ENCODE measurements around the gene BCKDHB. TPM values are rescaled to one million over a fixed set of nuclear protein-coding genes. Genes with fewer than 3 reads are reported as not detected.
"Not testable (repeated sequence)": the region's sequence is repeated elsewhere in the genome, so short reads cannot be mapped to it uniquely, and the experiment has no call there.

BCKDHB gene
- 10 to 100 TPM; 12.0 to 33.4 (median 24.7) TPM for total RNA-seq
- 10 to 100 TPM; 17.4 to 18.7 TPM for polyA plus RNA-seq
- long read RNA-seq, donor 1, transcript BCKDHB-202 (11 exons, 1,514 nt): major isoform, 42 of 62 reads
- long read RNA-seq, donor 1, partial matches to known transcripts: 5 of 62 reads
- long read RNA-seq, donor 1, other reads (novel, unspliced or antisense): 13 of 62 reads
- long read RNA-seq, donor 2, transcript BCKDHB-202 (11 exons, 1,514 nt): major isoform, 5 of 30 reads
- long read RNA-seq, donor 2, partial matches to known transcripts: 22 of 30 reads
- long read RNA-seq, donor 2, other reads (novel, unspliced or antisense): 0 of 30 reads
- long read RNA-seq, donor 3, transcript BCKDHB-201 (10 exons, 3,692 nt): major isoform, 13 of 32 reads
- long read RNA-seq, donor 3, transcript BCKDHB-202 (11 exons, 1,514 nt): minor isoform, 9 of 32 reads
- long read RNA-seq, donor 3, partial matches to known transcripts: 4 of 32 reads
- long read RNA-seq, donor 3, other reads (novel, unspliced or antisense): 6 of 32 reads

DNA sequence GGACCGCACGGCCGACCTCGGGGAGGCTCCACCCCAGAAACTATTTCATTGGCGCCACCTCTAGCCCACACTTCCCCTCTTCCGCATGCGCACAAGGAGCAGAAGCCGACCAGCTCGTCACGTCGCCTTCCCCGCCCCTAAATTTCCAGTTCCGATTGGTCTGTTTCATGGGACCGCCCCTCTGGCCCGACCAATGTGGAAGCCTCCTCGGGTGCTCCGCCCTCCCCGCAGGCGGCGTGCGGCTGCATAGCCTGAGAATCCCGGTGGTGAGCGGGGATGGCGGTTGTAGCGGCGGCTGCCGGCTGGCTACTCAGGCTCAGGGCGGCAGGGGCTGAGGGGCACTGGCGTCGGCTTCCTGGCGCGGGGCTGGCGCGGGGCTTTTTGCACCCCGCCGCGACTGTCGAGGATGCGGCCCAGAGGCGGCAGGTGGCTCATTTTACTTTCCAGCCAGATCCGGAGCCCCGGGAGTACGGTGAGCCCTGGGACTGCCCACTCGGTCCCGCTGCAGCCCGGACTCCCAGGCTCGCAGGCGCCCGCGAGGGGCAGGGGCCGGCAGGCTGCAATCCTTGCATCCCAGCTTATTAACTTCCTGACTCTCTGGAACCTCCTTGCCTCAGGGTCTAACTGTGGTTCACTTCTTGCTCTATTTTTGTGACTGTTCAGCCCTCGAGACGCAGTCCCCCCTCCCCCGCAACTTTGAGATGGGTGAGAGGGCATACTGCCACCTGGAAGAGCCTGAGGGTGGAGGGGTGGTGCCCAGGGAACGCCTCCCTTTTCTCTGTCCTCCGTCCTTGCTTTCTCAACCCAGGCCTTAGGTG lies at the start of gene BCKDHB:
BCKDHB (plus strand) TSS at position 254 of the 818 bp plus-strand sequence; CDS start at position 277, 23 bp downstream.
- intact Hi-C loops (cut with DNase I): no loop called here

DNA sequence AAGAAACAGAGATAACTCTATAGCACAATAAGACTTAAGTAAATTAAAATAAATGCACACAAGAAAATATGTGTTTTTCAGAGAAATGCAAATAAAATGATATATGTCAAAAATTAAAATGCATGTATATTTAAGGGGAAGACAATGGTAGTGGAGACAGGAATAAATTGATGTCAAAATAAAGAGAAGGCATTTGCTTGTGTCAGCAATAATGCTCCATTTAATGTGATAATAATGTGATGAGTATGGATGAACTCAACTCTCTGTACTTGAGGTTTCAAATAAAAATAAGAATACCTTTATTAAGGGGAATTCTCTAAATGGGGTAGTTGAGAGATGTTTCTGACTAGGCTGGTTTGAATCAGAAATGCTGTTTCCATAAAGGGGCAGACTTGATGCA lies 45.7 kb upstream of the BCKDHB start:
- H3K4me1 ChIP-seq (ENCODE audit: insufficient read depth): no peaks in the 10 kb centered on the region
- TF ChIP-seq, protein P1, sequence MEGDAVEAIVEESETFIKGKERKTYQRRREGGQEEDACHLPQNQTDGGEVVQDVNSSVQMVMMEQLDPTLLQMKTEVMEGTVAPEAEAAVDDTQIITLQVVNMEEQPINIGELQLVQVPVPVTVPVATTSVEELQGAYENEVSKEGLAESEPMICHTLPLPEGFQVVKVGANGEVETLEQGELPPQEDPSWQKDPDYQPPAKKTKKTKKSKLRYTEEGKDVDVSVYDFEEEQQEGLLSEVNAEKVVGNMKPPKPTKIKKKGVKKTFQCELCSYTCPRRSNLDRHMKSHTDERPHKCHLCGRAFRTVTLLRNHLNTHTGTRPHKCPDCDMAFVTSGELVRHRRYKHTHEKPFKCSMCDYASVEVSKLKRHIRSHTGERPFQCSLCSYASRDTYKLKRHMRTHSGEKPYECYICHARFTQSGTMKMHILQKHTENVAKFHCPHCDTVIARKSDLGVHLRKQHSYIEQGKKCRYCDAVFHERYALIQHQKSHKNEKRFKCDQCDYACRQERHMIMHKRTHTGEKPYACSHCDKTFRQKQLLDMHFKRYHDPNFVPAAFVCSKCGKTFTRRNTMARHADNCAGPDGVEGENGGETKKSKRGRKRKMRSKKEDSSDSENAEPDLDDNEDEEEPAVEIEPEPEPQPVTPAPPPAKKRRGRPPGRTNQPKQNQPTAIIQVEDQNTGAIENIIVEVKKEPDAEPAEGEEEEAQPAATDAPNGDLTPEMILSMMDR (IDR thresholded peaks at IDR 0.05): no peak
- TF ChIP-seq EP300 (IDR thresholded peaks at IDR 0.05) (no peak), POLR2A (IDR thresholded peaks at IDR 0.05) (no peak)
- no peak overlapping the region for H3K4me3 ChIP-seq
- no peaks in the 10 kb centered on the region for H3K36me3 ChIP-seq
- DNase-seq: no peak
- H3K27me3 ChIP-seq: no peaks in the 10 kb centered on the region
- H3K9me3 ChIP-seq: no peaks in the 10 kb centered on the region
- H3K27ac ChIP-seq: no peak overlapping the region
- intact Hi-C loops (cut with DNase I): loop anchor here in 1 of 4 donors (5.0 kb wide), 1 partner anchor 1222 kb away; no protein-coding TSS in a partner anchor

More for the DNA sequence above, at the start of gene BCKDHB:
- TF ChIP-seq, protein P1 (IDR thresholded peaks at IDR 0.05): no peak
- TF ChIP-seq POLR2A (IDR thresholded peaks at IDR 0.05) (peak; percentile 86), EP300 (IDR thresholded peaks at IDR 0.05) (peak; percentile 19)
- Histone ChIP-seq H3K36me3 (no peaks in the 10 kb centered on the region), H3K27me3 (no peaks in the 10 kb centered on the region), H3K4me1 (ENCODE audit: insufficient read depth) (peaks cover 2% of the 10 kb centered on the region), H3K4me3 (peak within 1 kb of the TSS; percentile 88), H3K9me3 (no peaks in the 10 kb centered on the region), H3K27ac (peak within 1 kb of the TSS; percentile 66 to 79)
- WGBS, 3 donors: 0% methylated on average over 37 to 56 of the region's 56 CpGs
- DNase-seq: peak; percentile 98 to 99 (median 98)

GRCh38 chr6:80068146-80068545 lies 38.3 kb upstream of the BCKDHB start:
- H3K36me3 ChIP-seq; H3K4me3 ChIP-seq; H3K9me3 ChIP-seq; DNase-seq; intact Hi-C loops (cut with DNase I); H3K27me3 ChIP-seq; H3K27ac ChIP-seq; H3K4me1 ChIP-seq (ENCODE audit: insufficient read depth): not testable (repeated sequence)
- WGBS, 3 donors: 56 to 64% (median 58%) methylated on average over 7 of the region's 7 CpGs

GRCh38 chr6:80070431-80070830 lies 36.0 kb upstream of the BCKDHB start:
- WGBS, 3 donors: 89 to 93% (median 91%) methylated on average over 19 of the region's 19 CpGs
- H3K4me1 ChIP-seq (ENCODE audit: insufficient read depth); intact Hi-C loops (cut with DNase I): not testable (repeated sequence)

DNA sequence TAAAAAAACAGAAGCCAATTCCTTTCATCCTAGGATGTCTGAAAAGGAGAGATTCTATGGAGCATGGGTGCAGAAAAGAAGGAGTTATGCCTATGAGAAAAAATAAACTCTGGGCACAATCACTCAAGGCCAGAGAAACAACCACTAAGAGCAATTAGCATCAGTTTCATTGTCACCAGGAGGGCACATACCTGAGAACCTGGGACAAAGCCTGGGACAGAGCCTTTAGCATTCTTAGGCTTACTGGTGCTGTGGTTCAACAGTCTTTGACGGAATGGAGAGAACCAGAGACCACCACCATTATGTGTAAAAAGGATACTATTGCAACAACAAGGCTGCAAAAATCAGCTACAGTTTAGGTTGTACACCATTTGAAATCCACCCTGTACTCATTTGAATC lies 29.4 kb upstream of the BCKDHB start:
- intact Hi-C loops (cut with DNase I): no loop called here
- WGBS, 3 donors: 80 to 86% (median 81%) methylated on average over 1 of the region's 1 CpG
- Histone ChIP-seq H3K4me3 (no peak overlapping the region), H3K36me3 (no peaks in the 10 kb centered on the region), H3K9me3 (no peaks in the 10 kb centered on the region), H3K27me3 (no peaks in the 10 kb centered on the region), H3K4me1 (ENCODE audit: insufficient read depth) (no peaks in the 10 kb centered on the region), H3K27ac (no peak overlapping the region)
- no peak for TF ChIP-seq EP300 (IDR thresholded peaks at IDR 0.05)
- TF ChIP-seq POLR2A (IDR thresholded peaks at IDR 0.05): no peak
- TF ChIP-seq, protein P1 (IDR thresholded peaks at IDR 0.05): no peak
- no peak for DNase-seq

More at GRCh38 chr6:80070431-80070830, 36.0 kb upstream of the BCKDHB start:
- not testable (repeated sequence) for H3K36me3 ChIP-seq, DNase-seq, H3K27ac ChIP-seq, H3K9me3 ChIP-seq, H3K4me3 ChIP-seq, H3K27me3 ChIP-seq
